Endothelial cell of umbilical vein (primary cell): ENCODE measurements around the gene LSP1. TPM values are rescaled to one million over a fixed set of nuclear protein-coding genes. Genes with fewer than 3 reads are reported as not detected.

ENCODE experiments used
- BruUV-seq: library from RNA; stranded (reverse); fragments of 400-500 nt; replicated peaks from 2 replicates; lab custom pipeline; 2021; lab: Mats Ljungman, UMichigan
- CTCF ChIA-PET: fragments of 300-600, 350-600 bp; sonication (Branson Sonifier 250); formaldehyde crosslinking; loops from one replicate; lab custom pipeline; 2021; ENCODE audit warnings: antibody characterized with exemption, inconsistent platforms; lab: Charles Lee
- POLR2A ChIA-PET: fragments of 300-600, 350-600 bp; sonication (Branson Sonifier 250); formaldehyde crosslinking; loops from one replicate; lab custom pipeline; 2021; ENCODE audit warnings: antibody characterized with exemption, inconsistent platforms; lab: Charles Lee
- DNase-seq: peaks from one replicate; pipeline ENCODE4 v3.0.0-alpha.2; 2011; ENCODE audit warnings: low read depth, low spot score
- FAIRE-seq: peaks from 2 replicates; lab custom pipeline; 2011; peaks lifted over from hg19 to GRCh38; lab: Jason Lieb, UNC
- H2AFZ ChIP-seq: 2 replicates; pipeline ENCODE4 v1.6.0; 2012; ENCODE audit warnings: low read depth, low read length, control low read depth, inconsistent platforms
- H3K27ac ChIP-seq: 2 replicates; pipeline ENCODE4 v1.5.1; 2011; ENCODE audit warnings: low read depth, mild to moderate bottlenecking, control low read depth, low read length, moderate library complexity; ENCODE audit not compliant: insufficient read depth
- H3K27me3 ChIP-seq, 2 experiments: 2 replicates each; pipeline versions ENCODE4 v1.6.0 to v1.6.1; 2011; ENCODE audit warnings: low read length in 2 of 2, mixed read lengths in 1 of 2; ENCODE audit not compliant: control insufficient read depth in 2 of 2, insufficient read depth in 2 of 2
- H3K36me3 ChIP-seq, 2 experiments: 2 replicates in 1 of 2; 3 replicates in 1 of 2; pipeline ENCODE4 v1.5.1; 2011; ENCODE audit warnings: low read length in 2 of 2, mild to moderate bottlenecking in 1 of 2, moderate library complexity in 1 of 2; ENCODE audit not compliant: control insufficient read depth in 2 of 2, insufficient read depth in 2 of 2; ENCODE audit errors: extremely low read depth in 1 of 2
- H3K4me1 ChIP-seq: 3 replicates; pipeline ENCODE4 v1.5.1; 2011; ENCODE audit warnings: mild to moderate bottlenecking, low read length; ENCODE audit not compliant: control insufficient read depth, insufficient read depth; ENCODE audit errors: extremely low read depth
- H3K4me2 ChIP-seq: 2 replicates; pipeline ENCODE4 v1.6.1; 2011; ENCODE audit warnings: low read length, control low read depth, mixed read lengths; ENCODE audit not compliant: insufficient read depth
- H3K4me3 ChIP-seq, 3 experiments: fragments of 200-600 bp in 1 of 3; sonication (generic), shearing (Covaris generic) in 1 of 3; replicated peaks in 1 of 3; 2 replicates each; pipeline ENCODE4 v1.5.1; 2011 to 2016; ENCODE audit warnings: control low read depth in 3 of 3, low read length in 3 of 3, mild to moderate bottlenecking in 2 of 3, inconsistent platforms in 1 of 3, low read depth in 1 of 3, moderate library complexity in 1 of 3; ENCODE audit not compliant: insufficient read depth in 1 of 3
- H3K79me2 ChIP-seq: 2 replicates; pipeline ENCODE4 v1.6.0; 2012; ENCODE audit warnings: low read length, inconsistent platforms; ENCODE audit not compliant: control insufficient read depth, insufficient read depth
- H3K9ac ChIP-seq: replicated peaks from 2 replicates; pipeline ENCODE3; 2011; ENCODE audit warnings: low read length, control low read depth; ENCODE audit not compliant: insufficient read depth; ENCODE audit errors: extremely low read depth
- H3K9me1 ChIP-seq: replicated peaks from 3 replicates; pipeline ENCODE4 v1.6.0; 2011; ENCODE audit warnings: mild to moderate bottlenecking, low read length; ENCODE audit not compliant: control insufficient read depth, insufficient read depth; ENCODE audit errors: extremely low read depth
- H3K9me3 ChIP-seq: replicated peaks from 2 replicates; pipeline ENCODE4 v1.5.1; 2012; ENCODE audit warnings: low read length, inconsistent platforms; ENCODE audit not compliant: control insufficient read depth, insufficient read depth
- H4K20me1 ChIP-seq: replicated peaks from 2 replicates; pipeline ENCODE3; 2011; ENCODE audit warnings: mild to moderate bottlenecking, low read length; ENCODE audit not compliant: control insufficient read depth, insufficient read depth; ENCODE audit errors: extremely low read depth
- EZH2 ChIP-seq: IDR thresholded peaks from 2 replicates; pipeline ENCODE4 v1.6.1; 2012; ENCODE audit warnings: borderline replicate concordance, low read depth, mild to moderate bottlenecking, moderate library complexity, low read length, inconsistent platforms; ENCODE audit not compliant: severe bottlenecking
- FOS ChIP-seq: IDR thresholded peaks from 2 replicates; pipeline ENCODE4 v1.6.1; 2011; ENCODE audit warnings: mild to moderate bottlenecking, low read length, moderate library complexity, borderline replicate concordance; ENCODE audit not compliant: insufficient read depth
- GATA2 ChIP-seq: IDR thresholded peaks from 2 replicates; pipeline ENCODE4 v1.7.0; 2011; ENCODE audit warnings: low read depth, mild to moderate bottlenecking, moderate library complexity, mixed read lengths, low read length; ENCODE audit not compliant: insufficient read length, insufficient read depth
- JUN ChIP-seq: IDR thresholded peaks from 2 replicates; pipeline ENCODE4 v1.6.1; 2011; ENCODE audit warnings: borderline replicate concordance, low read depth; ENCODE audit not compliant: insufficient read length, insufficient read depth
- MAX ChIP-seq: IDR thresholded peaks from 2 replicates; pipeline ENCODE4 v1.6.1; 2011; ENCODE audit not compliant: insufficient read depth, insufficient read length
- MYC ChIP-seq: IDR thresholded peaks from one replicate; pipeline ENCODE4 v1.6.1; 2011; ENCODE audit warnings: mild to moderate bottlenecking, low read depth, low read length
- POLR2A ChIP-seq: IDR thresholded peaks from 2 replicates; pipeline ENCODE4 v1.6.1; 2012; ENCODE audit warnings: low read depth, mild to moderate bottlenecking, control low read depth, low read length
- POLR2AphosphoS5 ChIP-seq: IDR thresholded peaks from 2 replicates; pipeline ENCODE4 v1.6.1; 2012; ENCODE audit warnings: low read depth, mild to moderate bottlenecking, control low read depth, low read length, moderate library complexity; ENCODE audit not compliant: insufficient read depth
- dilution Hi-C: fragments of 300-500 bp; cut with MboI; formaldehyde crosslinking; loops from one replicate; pipeline ENCODE4 v1.15.0; 2019; ENCODE audit warnings: low sequenced_read_pairs; ENCODE audit not compliant: extremely low pct_ligation_motif_present
- intact Hi-C: fragments of 100-400 bp; cut with micrococcal nuclease; formaldehyde crosslinking; loops from one replicate; pipeline ENCODE4 v1.10.0; 2022
- polyA plus RNA-seq, 4 experiments: library from polyadenylated mRNA; depleted of rRNA in 3 of 4; stranded (reverse) in 3 of 4; unstranded in 1 of 4; fragments of >200 nt; gene quantifications; 2 replicates each; pipeline versions ENCODE4 v1.2.1 to v1.2.3, GENCODE V29; 2011 to 2012; ENCODE audit warnings: missing spikeins in 1 of 4
- total RNA-seq: library from RNA; stranded (reverse); gene quantifications from 2 replicates; pipeline ENCODE4 v1.2.3, GENCODE V29; 2021
- TF ChIP-seq, protein P1 (sequence below), 2 donors: IDR thresholded peaks; 1 replicate in 1 of 2; 2 replicates in 1 of 2; pipeline ENCODE4 v1.5.1; 2011; ENCODE audit warnings: low read length in 2 of 2, mild to moderate bottlenecking in 2 of 2, moderate library complexity in 2 of 2, control low read depth in 1 of 2, inconsistent platforms in 1 of 2, low read depth in 1 of 2; ENCODE audit not compliant: insufficient read depth in 1 of 2; ENCODE audit errors: extremely low read depth in 1 of 2

Gene LSP1
- total and polyA plus RNA-seq, 2 donors (not counting 3 experiments of a cell fraction or from before 2014, with no cell fraction given), result not detected

- Histone ChIP-seq H3K4me3 (no peak overlapping the region), H3K9ac (no peak overlapping the region), H3K27ac (no peak overlapping the region), H3K9me3 (no peaks in the 10 kb centered on the region), H2AFZ (no peak overlapping the region), H3K36me3 (no peaks in the 10 kb centered on the region), H3K27me3 (no peaks in the 10 kb centered on the region), H3K9me1 (no peaks in the 10 kb centered on the region), H4K20me1 (no peaks in the 10 kb centered on the region), H3K4me2 (no peak overlapping the region), H3K79me2 (no peaks in the 10 kb centered on the region), H3K4me1 (no peaks in the 10 kb centered on the region)
- no peak for FAIRE-seq
- intact Hi-C loops, result no loop called here
- TF ChIP-seq FOS, result no peak
- BruUV-seq, result no TSS peak
- no peak for DNase-seq
- POLR2A ChIA-PET, result no interaction called here
- dilution Hi-C loops, result no loop called here
- CTCF ChIA-PET, result interaction anchor here (1.0 to 1.9 kb wide), 2 partner anchors 26 to 162 kb away, joined by 3 to 5 read pairs; no protein-coding TSS in a partner anchor
These were observed 3.6 kb downstream of the LSP1 start for GRCh38 chr11:1856306-1857005.

GRCh38 chr11:1857064-1857463 lies 4.2 kb downstream of the LSP1 start:
- Histone ChIP-seq H4K20me1 (no peaks in the 10 kb centered on the region), H3K9me1 (no peaks in the 10 kb centered on the region), H3K4me2 (no peak overlapping the region), H3K9ac (no peak overlapping the region), H3K27ac (no peak overlapping the region), H3K36me3 (no peaks in the 10 kb centered on the region), H3K79me2 (no peaks in the 10 kb centered on the region), H3K9me3 (no peaks in the 10 kb centered on the region), H2AFZ (no peak overlapping the region), H3K4me3 (no peak overlapping the region), H3K4me1 (no peaks in the 10 kb centered on the region), H3K27me3 (no peaks in the 10 kb centered on the region)
- TF ChIP-seq POLR2A (no peak), EZH2 (no peak), POLR2AphosphoS5 (no peak), MYC (no peak), JUN (no peak), GATA2 (no peak), FOS (no peak), MAX (no peak)
- TF ChIP-seq, protein P1, sequence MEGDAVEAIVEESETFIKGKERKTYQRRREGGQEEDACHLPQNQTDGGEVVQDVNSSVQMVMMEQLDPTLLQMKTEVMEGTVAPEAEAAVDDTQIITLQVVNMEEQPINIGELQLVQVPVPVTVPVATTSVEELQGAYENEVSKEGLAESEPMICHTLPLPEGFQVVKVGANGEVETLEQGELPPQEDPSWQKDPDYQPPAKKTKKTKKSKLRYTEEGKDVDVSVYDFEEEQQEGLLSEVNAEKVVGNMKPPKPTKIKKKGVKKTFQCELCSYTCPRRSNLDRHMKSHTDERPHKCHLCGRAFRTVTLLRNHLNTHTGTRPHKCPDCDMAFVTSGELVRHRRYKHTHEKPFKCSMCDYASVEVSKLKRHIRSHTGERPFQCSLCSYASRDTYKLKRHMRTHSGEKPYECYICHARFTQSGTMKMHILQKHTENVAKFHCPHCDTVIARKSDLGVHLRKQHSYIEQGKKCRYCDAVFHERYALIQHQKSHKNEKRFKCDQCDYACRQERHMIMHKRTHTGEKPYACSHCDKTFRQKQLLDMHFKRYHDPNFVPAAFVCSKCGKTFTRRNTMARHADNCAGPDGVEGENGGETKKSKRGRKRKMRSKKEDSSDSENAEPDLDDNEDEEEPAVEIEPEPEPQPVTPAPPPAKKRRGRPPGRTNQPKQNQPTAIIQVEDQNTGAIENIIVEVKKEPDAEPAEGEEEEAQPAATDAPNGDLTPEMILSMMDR (IDR thresholded peaks at IDR 0.05; ENCODE audit: extremely low read depth in 1 of 2, insufficient read depth in 1 of 2, low read depth in 1 of 2, low read length in 2 of 2), result no peak
- DNase-seq (no peak), FAIRE-seq (no peak)
- intact Hi-C loops, result no loop called here
- dilution Hi-C loops, result no loop called here
- no TSS peak for BruUV-seq
- ChIA-PET POLR2A (no interaction called here), CTCF (interaction anchor here (1.0 to 1.9 kb wide), 4 partner anchors 25 to 163 kb away, joined by 3 to 6 read pairs (median 4); no protein-coding TSS in a partner anchor)
